Transverse colon (tissue), 4 donors: ENCODE data around the gene TAL1. TPM values are rescaled to one million over a fixed set of nuclear protein-coding genes. Genes with fewer than 3 reads are reported as not detected.

ENCODE experiments used
- DNase-seq: peaks from one replicate; pipeline ENCODE4 v3.0.0-alpha.2; 2019
- H3K27ac ChIP-seq, 4 donors: fragments of 200-600 bp; sonication (generic); 2 replicates each; pipeline ENCODE4 v1.5.1; 2016 to 2018; ENCODE audit warnings: inconsistent platforms in 4 of 4
- H3K27me3 ChIP-seq: fragments of 200-600 bp; sonication (generic); 2 replicates; pipeline ENCODE4 v1.5.1; 2017; ENCODE audit warnings: inconsistent platforms
- H3K36me3 ChIP-seq, 4 donors: fragments of 200-600 bp; sonication (generic); 2 replicates each; pipeline ENCODE4 v1.5.1; 2017 to 2019; ENCODE audit warnings: inconsistent platforms in 4 of 4
- H3K4me1 ChIP-seq, 4 donors: fragments of 200-600 bp; sonication (generic); 2 replicates each; pipeline ENCODE4 v1.5.1; 2017 to 2020; ENCODE audit warnings: inconsistent platforms in 4 of 4
- H3K4me3 ChIP-seq, 4 donors: fragments of 200-600 bp; sonication (generic); 1 replicate in 1 of 4; 2 replicates in 3 of 4; pipeline versions ENCODE4 v1.5.1 to v1.6.1; 2017 to 2019; ENCODE audit warnings: inconsistent platforms in 4 of 4
- H3K9me3 ChIP-seq, 2 donors: fragments of 200-600 bp; sonication (generic); 2 replicates each; pipeline ENCODE4 v1.5.1; 2017 to 2019; ENCODE audit warnings: inconsistent platforms in 2 of 2
- EP300 ChIP-seq: sonication (generic); formaldehyde crosslinking; IDR thresholded peaks from one replicate; pipeline ENCODE4 v1.6.1; 2017; ENCODE audit warnings: antibody characterized with exemption, low read depth
- POLR2A ChIP-seq: fragments of 450-650 bp; IDR thresholded peaks from one replicate; pipeline ENCODE4 v1.6.1; 2016; ENCODE audit warnings: antibody characterized with exemption, mild to moderate bottlenecking, moderate library complexity
- POLR2AphosphoS5 ChIP-seq, 3 donors: sonication (generic); formaldehyde crosslinking; IDR thresholded peaks; one replicate each; pipeline ENCODE4 v1.6.1; 2016; ENCODE audit warnings: antibody characterized with exemption in 3 of 3
- WGBS, 2 donors: methylation state at CpG; one replicate each; pipeline ENCODE4 v1.1.5; 2018; ENCODE audit warnings: low coverage in 1 of 2; 5-methylcytosine and 5-hydroxymethylcytosine counted together
- in situ Hi-C, 4 donors: fragments of 200-750 bp; cut with MboI; loops; one replicate each; pipeline versions ENCODE4 v1.15.0 to v1.15.1; 2017; ENCODE audit warnings: low sequenced_read_pairs in 3 of 4, low pct_ligation_motif_present in 1 of 4, low pct_unique_long_range_greater_than_20kb in 1 of 4
- intact Hi-C: fragments of 100-400 bp; cut with DNase I; formaldehyde crosslinking; loops from one replicate; pipeline ENCODE4 v1.15.1; 2023; ENCODE audit warnings: low total_unique reads
- total RNA-seq, 4 donors: library from RNA; depleted of rRNA; stranded (reverse); fragments of >200 nt; gene quantifications; one replicate each; pipeline ENCODE4 v1.1.0, GENCODE V29; 2016
- TF ChIP-seq, protein P1 (sequence below), 5 experiments: fragments of 200-600 bp in 3 of 5; fragments of 450-650 bp in 2 of 5; sonication (generic) in 3 of 5; IDR thresholded peaks; 1 replicate in 2 of 5; 2 replicates in 3 of 5; pipeline ENCODE4 v1.5.1; 2016 to 2017; ENCODE audit warnings: antibody characterized with exemption in 5 of 5, inconsistent platforms in 3 of 5, mild to moderate bottlenecking in 2 of 5, moderate library complexity in 1 of 5

Gene TAL1
- total RNA-seq, 4 donors from 2014 or later: 0.80 to 7.9 (median 1.9) TPM

DNA sequence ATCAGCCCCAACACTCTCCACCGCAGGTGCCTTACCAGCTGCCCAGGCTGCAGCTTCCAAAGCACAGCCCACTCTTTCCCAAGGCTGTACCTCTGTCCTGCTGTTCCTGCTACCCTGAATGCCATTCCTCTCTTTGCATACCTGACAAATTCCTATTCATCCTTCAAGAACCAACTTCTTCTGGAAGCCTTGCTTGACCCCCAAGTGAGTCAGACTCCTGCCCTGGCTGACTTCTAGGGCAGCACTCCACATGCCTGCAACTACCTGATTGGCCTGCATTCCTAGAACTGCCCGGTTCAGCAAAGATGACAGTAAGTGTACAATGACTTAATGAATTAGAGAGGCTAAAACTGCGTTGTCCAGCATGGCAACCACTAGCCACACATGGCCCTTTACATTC, 21.4 kb downstream of the TAL1 start:
- Histone ChIP-seq H3K36me3 (no peaks in the 10 kb centered on the region), H3K4me3 (no peak overlapping the region), H3K27ac (no peak overlapping the region), H3K27me3 (no peaks in the 10 kb centered on the region), H3K4me1 (no peaks in the 10 kb centered on the region), H3K9me3 (no peaks in the 10 kb centered on the region)
- in situ Hi-C loops (no loop called here), intact Hi-C loops (no loop called here)
- WGBS, 2 donors: 80 to 81% methylated on average over 2 to 3 of the region's 3 CpGs
- DNase-seq: no peak
- TF ChIP-seq POLR2A: no peak
- TF ChIP-seq, protein P1, sequence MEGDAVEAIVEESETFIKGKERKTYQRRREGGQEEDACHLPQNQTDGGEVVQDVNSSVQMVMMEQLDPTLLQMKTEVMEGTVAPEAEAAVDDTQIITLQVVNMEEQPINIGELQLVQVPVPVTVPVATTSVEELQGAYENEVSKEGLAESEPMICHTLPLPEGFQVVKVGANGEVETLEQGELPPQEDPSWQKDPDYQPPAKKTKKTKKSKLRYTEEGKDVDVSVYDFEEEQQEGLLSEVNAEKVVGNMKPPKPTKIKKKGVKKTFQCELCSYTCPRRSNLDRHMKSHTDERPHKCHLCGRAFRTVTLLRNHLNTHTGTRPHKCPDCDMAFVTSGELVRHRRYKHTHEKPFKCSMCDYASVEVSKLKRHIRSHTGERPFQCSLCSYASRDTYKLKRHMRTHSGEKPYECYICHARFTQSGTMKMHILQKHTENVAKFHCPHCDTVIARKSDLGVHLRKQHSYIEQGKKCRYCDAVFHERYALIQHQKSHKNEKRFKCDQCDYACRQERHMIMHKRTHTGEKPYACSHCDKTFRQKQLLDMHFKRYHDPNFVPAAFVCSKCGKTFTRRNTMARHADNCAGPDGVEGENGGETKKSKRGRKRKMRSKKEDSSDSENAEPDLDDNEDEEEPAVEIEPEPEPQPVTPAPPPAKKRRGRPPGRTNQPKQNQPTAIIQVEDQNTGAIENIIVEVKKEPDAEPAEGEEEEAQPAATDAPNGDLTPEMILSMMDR (IDR thresholded peaks at IDR 0.05): no peak
- no peak for TF ChIP-seq POLR2AphosphoS5 (IDR thresholded peaks at IDR 0.05)
- TF ChIP-seq EP300: no peak

DNA sequence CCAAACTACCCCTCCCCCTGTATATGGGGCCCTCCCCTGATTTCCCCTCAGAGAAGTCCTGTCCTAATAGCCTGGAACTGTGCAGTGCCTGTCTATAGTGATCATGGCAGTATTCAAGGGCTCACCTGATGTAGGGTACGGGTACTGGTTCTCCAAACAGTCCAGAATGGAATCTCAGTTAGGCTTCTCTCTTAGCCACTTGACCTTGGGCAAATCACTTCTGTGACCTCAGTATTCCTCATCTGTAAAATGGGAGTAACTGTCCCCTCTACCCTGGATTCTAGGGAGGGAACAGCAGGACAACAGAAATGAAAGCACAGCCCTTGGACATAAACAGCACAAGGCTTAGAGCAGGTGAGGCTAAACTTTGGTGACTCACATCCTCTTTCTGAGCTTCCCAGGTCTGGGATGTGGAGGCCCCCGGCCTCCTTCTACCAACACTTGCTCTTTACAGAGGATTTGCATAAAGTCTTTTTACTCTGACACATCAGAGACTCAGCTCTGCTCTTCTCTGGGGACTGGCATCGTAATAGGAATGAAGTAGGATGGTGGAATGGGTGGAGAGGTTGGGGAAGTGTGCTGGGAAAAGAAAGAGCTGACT, 22.2 kb downstream of the TAL1 start:
- intact Hi-C loops: no loop called here
- Histone ChIP-seq H3K9me3 (no peaks in the 10 kb centered on the region), H3K27ac (no peak overlapping the region), H3K36me3 (no peaks in the 10 kb centered on the region), H3K27me3 (no peaks in the 10 kb centered on the region), H3K4me3 (no peak overlapping the region), H3K4me1 (no peaks in the 10 kb centered on the region)
- no peak for DNase-seq
- in situ Hi-C loops: no loop called here
- TF ChIP-seq, protein P1 (IDR thresholded peaks at IDR 0.05): no peak
- TF ChIP-seq EP300 (no peak), POLR2AphosphoS5 (IDR thresholded peaks at IDR 0.05) (no peak)
- WGBS, 2 donors: 82% methylated on average over 3 of the region's 3 CpGs; no CpG with 5 or more reads in 1 of the 2 donors

DNA sequence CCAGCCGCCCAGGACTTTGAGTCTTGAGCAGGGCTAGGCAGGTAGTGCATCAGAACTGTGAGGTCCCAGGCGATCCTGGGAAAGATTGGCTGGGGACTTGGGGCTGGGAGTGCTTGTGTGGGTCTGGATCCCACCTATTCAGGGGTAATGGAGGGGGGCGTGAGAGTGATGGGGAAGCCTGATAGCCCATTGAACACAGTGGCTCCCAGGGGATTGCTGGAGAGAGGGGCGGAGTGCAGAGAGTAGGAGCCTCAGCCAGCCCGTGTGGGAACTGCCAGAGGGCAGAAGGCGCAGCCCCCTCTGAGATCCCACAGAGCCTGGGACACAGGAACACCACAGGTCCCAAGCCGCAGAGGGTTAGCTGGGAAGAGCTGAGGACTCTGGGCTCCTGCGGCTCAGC, 22.9 kb downstream of the TAL1 start:
- H3K27me3 ChIP-seq: peaks cover 3% of the 10 kb centered on the region
- DNase-seq: no peak
- intact Hi-C loops (no loop called here), in situ Hi-C loops (no loop called here)
- H3K27ac ChIP-seq: no peak overlapping the region
- 45 to 66% methylated on average over 4 to 8 of the region's 8 CpGs for WGBS, 2 donors
- no peaks in the 10 kb centered on the region for H3K9me3 ChIP-seq
- no peak overlapping the region for H3K4me3 ChIP-seq
- H3K4me1 ChIP-seq: no peaks in the 10 kb centered on the region
- no peak for TF ChIP-seq POLR2AphosphoS5 (IDR thresholded peaks at IDR 0.05)
- no peak for TF ChIP-seq POLR2A
- TF ChIP-seq EP300: no peak
- TF ChIP-seq, protein P1 (IDR thresholded peaks at IDR 0.05): no peak
- H3K36me3 ChIP-seq: no peaks in the 10 kb centered on the region

DNA sequence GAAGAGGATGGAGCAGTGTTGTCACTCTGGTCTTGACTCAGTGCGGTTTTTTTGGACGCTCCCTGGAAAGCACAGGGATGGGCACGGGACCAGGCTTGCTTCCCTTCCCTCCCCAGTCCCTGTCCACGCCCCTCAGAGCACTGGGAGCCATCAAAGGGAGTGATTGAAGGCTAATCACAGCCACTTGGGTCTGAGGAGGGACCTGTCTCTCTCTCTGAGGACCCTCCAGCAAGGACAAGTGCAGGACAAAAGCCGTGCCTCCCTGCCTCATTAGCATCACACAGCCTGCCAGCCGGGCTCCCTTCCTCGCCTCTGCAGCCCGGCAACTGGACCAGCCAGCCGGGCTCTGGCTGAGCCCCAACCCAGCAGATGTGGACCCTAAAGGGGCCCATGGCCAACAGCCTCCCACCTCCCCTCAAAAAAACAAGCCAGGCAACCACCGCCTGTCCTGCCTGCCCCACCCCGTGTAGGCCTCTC, 23.6 kb downstream of the TAL1 start:
- Histone ChIP-seq H3K36me3 (no peaks in the 10 kb centered on the region), H3K27me3 (peaks cover 8% of the 10 kb centered on the region), H3K27ac (no peak overlapping the region), H3K4me3 (no peak overlapping the region), H3K9me3 (no peaks in the 10 kb centered on the region), H3K4me1 (no peaks in the 10 kb centered on the region)
- no peak for DNase-seq
- intact Hi-C loops (no loop called here), in situ Hi-C loops (no loop called here)
- WGBS, 2 donors: 60 to 76% methylated on average over 3 to 10 of the region's 11 CpGs
- no peak for TF ChIP-seq POLR2A

DNA sequence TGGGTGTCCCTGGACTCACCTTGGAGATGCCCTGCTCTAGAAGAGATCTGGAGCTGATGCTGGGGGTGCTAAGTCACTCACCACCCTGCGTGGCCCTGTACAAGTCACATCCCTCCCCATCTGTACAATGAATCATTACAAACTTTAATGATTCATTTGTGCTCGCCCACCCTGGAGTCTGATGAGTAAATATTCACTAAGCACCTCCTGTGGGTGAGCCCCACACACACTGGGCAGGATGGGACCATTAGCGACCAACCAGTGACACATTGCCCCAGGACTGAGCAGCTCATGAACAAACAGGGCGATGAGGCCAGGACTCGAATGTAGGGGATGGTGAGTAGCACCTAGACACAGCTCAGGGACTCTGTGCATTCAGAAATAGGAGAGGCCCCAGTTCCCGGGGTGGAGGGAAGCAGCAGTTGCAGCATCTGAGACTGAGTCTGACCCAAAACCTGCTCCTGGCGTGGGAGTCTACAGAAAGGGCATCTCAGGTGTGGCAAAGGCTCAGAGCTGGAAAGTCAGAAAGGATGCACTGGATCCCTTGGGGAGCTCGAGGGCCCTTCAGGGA, 24.1 kb downstream of the TAL1 start:
- no peak for DNase-seq
- Histone ChIP-seq H3K4me1 (no peaks in the 10 kb centered on the region), H3K27me3 (peaks cover 10% of the 10 kb centered on the region), H3K4me3 (no peak overlapping the region), H3K36me3 (no peaks in the 10 kb centered on the region), H3K27ac (no peak overlapping the region), H3K9me3 (peaks cover 0 to 1% of the 10 kb centered on the region in 2 donors)
- in situ Hi-C loops: no loop called here
- intact Hi-C loops: no loop called here
- 64% methylated on average over 8 of the region's 8 CpGs; no CpG with 5 or more reads in 1 of the 2 donors for WGBS, 2 donors
- TF ChIP-seq, protein P1 (IDR thresholded peaks at IDR 0.05): no peak
- TF ChIP-seq POLR2AphosphoS5 (IDR thresholded peaks at IDR 0.05) (no peak), POLR2A (no peak), EP300 (no peak)
